ENCODE measurements around the gene CFAP161. TPM values are rescaled to one million over a fixed set of nuclear protein-coding genes. Genes with fewer than 3 reads are reported as not detected.

The CFAP161 gene
- total RNA-seq, 3 donors from 2014 or later = 0.66 to 1.0 TPM; not detected in 1

DNA sequence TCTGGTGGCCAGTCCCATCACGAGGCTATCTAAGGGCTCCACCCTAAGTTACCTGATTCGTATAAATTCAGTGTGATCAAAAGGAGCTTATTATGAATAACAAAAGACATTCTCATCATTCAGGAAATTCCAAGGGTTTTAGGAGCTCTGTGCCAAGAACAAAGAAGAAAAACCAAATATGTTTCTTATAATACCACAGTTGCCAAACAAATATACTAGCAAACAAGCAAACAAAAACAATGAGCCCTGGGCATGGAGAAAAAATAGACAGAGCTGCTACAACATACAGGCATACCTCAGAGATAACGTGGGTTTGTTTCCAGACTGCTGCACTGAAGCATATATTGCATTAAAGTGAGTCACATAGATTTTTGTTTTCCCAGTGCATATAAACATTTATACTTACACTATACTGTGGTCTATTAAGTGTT is 20.2 kb upstream of the CFAP161 start:
- intact Hi-C loops (cut with DNase I; ENCODE audit: low total_unique reads) = no loop called here
- Histone ChIP-seq H3K27ac (no peak overlapping the region), H3K27me3 (no peaks in the 10 kb centered on the region), H3K9me3 (no peaks in the 10 kb centered on the region), H3K36me3 (no peaks in the 10 kb centered on the region), H3K4me1 (no peaks in the 10 kb centered on the region), H3K4me3 (no peak overlapping the region)
- no peak for DNase-seq (ENCODE audit: low spot score in 2 of 2)
- TF ChIP-seq POLR2AphosphoS5 (IDR thresholded peaks at IDR 0.05) (no peak), POLR2A (IDR thresholded peaks at IDR 0.05) (no peak)
- TF ChIP-seq, protein P1, sequence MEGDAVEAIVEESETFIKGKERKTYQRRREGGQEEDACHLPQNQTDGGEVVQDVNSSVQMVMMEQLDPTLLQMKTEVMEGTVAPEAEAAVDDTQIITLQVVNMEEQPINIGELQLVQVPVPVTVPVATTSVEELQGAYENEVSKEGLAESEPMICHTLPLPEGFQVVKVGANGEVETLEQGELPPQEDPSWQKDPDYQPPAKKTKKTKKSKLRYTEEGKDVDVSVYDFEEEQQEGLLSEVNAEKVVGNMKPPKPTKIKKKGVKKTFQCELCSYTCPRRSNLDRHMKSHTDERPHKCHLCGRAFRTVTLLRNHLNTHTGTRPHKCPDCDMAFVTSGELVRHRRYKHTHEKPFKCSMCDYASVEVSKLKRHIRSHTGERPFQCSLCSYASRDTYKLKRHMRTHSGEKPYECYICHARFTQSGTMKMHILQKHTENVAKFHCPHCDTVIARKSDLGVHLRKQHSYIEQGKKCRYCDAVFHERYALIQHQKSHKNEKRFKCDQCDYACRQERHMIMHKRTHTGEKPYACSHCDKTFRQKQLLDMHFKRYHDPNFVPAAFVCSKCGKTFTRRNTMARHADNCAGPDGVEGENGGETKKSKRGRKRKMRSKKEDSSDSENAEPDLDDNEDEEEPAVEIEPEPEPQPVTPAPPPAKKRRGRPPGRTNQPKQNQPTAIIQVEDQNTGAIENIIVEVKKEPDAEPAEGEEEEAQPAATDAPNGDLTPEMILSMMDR (IDR thresholded peaks at IDR 0.05) = no peak

DNA sequence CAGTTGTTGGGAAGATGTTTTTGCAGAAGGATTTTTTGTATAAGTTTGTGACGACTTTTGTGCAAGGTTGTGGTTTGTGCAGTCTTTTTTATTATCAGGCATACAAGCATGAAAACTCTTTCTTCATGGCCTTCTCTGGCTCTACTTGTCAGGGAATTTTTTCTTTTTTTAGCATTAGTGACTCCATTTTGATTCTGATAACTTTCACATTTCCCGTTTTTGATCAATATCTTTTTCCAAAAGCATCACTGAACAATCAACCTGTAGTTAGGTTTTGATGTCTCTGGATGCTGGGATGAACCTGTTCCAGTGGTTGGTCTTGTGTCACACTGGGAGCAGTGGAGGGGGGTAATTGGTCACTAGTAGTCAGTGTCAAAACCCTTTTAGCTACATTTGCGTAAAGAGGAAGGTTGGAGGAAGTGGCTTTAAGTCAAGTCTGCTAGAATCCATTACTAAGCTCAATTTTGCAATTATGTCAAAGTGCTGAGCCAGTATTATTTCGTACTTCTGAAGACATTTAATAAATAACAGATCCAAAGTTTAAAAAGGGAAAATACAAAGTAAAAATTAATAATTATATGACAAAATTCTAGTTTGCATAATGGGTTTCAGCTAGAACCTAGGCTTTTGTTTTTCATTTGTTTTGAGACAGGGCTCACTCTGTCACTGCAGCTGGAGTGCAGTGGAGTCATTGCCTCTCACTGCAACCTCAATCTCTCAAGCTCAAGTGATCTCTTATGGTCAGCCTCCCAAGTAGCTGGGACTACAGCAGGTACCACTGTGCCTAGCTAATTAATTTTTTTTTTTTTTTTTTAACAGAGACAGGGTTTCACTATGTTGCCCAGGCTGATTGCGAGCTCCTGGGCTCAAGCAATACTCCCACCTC is 18.8 kb upstream of the CFAP161 start:
- DNase-seq (ENCODE audit: low spot score in 2 of 2) = no peak
- intact Hi-C loops (cut with DNase I; ENCODE audit: low total_unique reads) = no loop called here

DNA sequence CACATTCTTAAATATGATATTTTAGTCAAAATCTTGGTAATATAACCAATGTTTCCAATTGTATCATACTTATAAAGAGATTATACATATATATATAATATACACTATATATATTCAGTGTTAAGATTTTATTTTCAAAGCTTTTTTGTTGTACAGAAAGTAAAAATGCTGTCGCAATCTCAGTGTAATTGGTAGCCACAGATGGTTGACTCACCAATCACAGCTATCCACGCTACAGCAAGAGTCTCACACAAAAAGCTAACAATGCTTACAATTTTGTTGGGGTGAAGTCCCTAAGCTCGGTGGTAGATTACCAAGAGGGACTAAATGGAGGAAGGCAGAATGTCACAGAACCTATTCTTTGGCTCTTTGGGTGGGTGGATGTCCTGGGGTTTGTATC is 16.9 kb upstream of the CFAP161 start:
- Histone ChIP-seq H3K36me3 (no peaks in the 10 kb centered on the region), H3K27ac (no peak overlapping the region), H3K9me3 (no peaks in the 10 kb centered on the region), H3K27me3 (no peaks in the 10 kb centered on the region), H3K4me1 (no peaks in the 10 kb centered on the region), H3K4me3 (no peak overlapping the region)
- TF ChIP-seq, protein P1 (IDR thresholded peaks at IDR 0.05) = no peak
- TF ChIP-seq POLR2A (IDR thresholded peaks at IDR 0.05) = no peak
- no peak for TF ChIP-seq POLR2AphosphoS5 (IDR thresholded peaks at IDR 0.05)
- DNase-seq (ENCODE audit: low spot score in 2 of 2) = no peak
- intact Hi-C loops (cut with DNase I; ENCODE audit: low total_unique reads) = no loop called here

More for the DNA sequence above, 18.8 kb upstream of the CFAP161 start:
- Histone ChIP-seq H3K27ac (no peak overlapping the region), H3K9me3 (no peaks in the 10 kb centered on the region), H3K27me3 (no peaks in the 10 kb centered on the region), H3K4me1 (no peaks in the 10 kb centered on the region), H3K36me3 (no peaks in the 10 kb centered on the region), H3K4me3 (no peak overlapping the region)
- TF ChIP-seq, protein P1 (IDR thresholded peaks at IDR 0.05) = no peak
- TF ChIP-seq POLR2A (IDR thresholded peaks at IDR 0.05) (no peak), POLR2AphosphoS5 (IDR thresholded peaks at IDR 0.05) (no peak)

DNA sequence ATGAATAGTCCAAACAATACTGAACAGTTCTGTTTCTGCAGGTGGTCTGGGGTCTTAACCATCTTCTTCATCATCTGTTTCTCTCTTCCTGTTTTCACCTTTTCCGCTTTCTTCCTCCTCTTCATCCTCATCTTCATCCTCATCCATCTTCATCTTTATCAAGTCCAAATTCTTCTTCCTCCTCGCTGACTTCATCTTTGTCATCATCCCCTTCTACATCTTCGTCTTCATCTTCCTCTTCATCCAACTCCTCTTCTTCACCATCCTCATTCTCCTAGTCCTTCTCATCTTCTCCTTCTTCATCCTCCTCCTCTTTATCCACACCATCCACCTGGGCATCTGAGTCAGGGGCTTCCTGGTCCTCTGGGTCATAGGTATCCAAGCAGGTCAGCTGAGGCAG is 16.5 kb upstream of the CFAP161 start:
- Histone ChIP-seq H3K27me3 (no peaks in the 10 kb centered on the region), H3K27ac (no peak overlapping the region), H3K4me1 (no peaks in the 10 kb centered on the region), H3K9me3 (no peaks in the 10 kb centered on the region), H3K4me3 (no peak overlapping the region), H3K36me3 (no peaks in the 10 kb centered on the region)
- no peak for DNase-seq (ENCODE audit: low spot score in 2 of 2)
- intact Hi-C loops (cut with DNase I; ENCODE audit: low total_unique reads) = no loop called here
- TF ChIP-seq, protein P1 (IDR thresholded peaks at IDR 0.05) = no peak
- TF ChIP-seq POLR2AphosphoS5 (IDR thresholded peaks at IDR 0.05) (no peak), POLR2A (IDR thresholded peaks at IDR 0.05) (no peak)

DNA sequence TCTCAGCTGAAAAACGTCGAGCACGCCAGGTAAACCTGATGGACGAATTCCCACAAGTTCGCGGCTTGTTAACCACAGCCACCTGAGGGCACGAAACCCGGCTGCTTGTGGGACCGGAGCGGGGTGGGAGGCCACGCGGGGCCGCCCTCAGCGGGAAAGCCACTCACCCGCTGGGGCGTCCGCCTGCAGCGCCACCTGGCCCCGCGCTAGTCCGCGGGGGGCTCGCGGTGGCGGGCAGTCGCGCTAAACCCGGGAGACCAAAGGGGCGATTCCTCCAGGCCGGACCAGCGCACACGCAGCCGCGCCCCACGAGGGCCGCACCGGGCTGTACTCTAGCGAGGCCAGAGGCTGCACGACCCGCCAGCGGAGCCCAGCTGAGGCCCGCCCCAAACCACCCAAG is 15.7 kb upstream of the CFAP161 start:
- H3K27ac ChIP-seq = no peak overlapping the region
- H3K27me3 ChIP-seq = no peaks in the 10 kb centered on the region
- no peak for TF ChIP-seq POLR2A (IDR thresholded peaks at IDR 0.05)
- H3K36me3 ChIP-seq = no peaks in the 10 kb centered on the region
- H3K4me3 ChIP-seq = peak overlapping the region in 2 of 3 donors; percentile 13 to 32
- H3K9me3 ChIP-seq = no peaks in the 10 kb centered on the region
- intact Hi-C loops (cut with DNase I; ENCODE audit: low total_unique reads) = no loop called here
- H3K4me1 ChIP-seq = no peaks in the 10 kb centered on the region
- no peak for DNase-seq (ENCODE audit: low spot score in 2 of 2)
